ENCODE measurements around the gene STYK1.
A peak's percentile ranks its signal among the peaks of the same experiment; 100 is the strongest.

STYK1 gene, protein sequence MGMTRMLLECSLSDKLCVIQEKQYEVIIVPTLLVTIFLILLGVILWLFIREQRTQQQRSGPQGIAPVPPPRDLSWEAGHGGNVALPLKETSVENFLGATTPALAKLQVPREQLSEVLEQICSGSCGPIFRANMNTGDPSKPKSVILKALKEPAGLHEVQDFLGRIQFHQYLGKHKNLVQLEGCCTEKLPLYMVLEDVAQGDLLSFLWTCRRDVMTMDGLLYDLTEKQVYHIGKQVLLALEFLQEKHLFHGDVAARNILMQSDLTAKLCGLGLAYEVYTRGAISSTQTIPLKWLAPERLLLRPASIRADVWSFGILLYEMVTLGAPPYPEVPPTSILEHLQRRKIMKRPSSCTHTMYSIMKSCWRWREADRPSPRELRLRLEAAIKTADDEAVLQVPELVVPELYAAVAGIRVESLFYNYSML

DNA sequence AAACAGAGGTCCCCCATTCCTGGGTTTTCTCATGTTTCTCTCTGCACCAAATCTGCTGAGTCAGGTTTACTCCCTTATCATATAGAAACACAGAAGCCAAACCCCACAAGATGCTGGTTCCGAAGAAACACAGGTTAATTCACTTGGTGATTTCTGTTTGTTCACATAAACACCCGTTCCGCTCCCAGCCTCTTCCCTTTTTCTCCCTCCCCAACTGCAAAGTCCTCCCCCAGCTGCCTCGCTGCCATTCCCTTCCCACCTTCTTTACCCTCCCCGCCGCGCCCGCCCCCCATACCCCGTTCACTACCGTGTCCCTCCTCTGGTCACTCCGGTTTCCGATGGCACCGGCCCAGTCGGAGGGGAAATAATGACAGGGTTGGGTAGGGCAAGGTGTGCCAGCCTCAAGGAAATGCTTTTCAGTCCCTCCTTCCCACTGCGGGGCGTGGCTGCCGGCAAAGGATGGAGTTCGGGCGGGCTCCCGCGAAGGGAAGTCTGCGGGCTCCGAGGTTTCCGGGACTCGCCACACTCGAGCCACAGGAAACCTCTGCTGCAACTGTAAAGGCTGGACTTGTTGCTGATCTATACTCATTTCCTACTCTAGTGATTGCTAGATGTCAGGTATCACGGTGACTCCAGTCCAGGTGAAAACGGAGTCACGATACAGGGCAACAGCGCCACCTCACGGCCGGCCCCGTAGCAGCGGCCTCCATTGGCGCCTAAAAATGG is at the start of gene STYK1:
Gene STYK1, minus strand, starts transcription at position 394 of the 726 bp plus-strand sequence. CDS start 39,434 bp downstream, outside the sequence.
- Mint-ChIP-seq H3K9me3 (no peaks in the 10 kb centered on the region), H3K27me3 (ENCODE audit: low read depth) (peaks cover 52% of the 10 kb centered on the region), H3K4me3 (peak within 1 kb of the TSS; percentile 85), H3K27ac (peak within 1 kb of the TSS; percentile 73), H3K36me3 (ENCODE audit: low read depth) (peaks cover 3% of the 10 kb centered on the region), H3K4me1 (ENCODE audit: low read depth) (peaks cover 51% of the 10 kb centered on the region)

DNA sequence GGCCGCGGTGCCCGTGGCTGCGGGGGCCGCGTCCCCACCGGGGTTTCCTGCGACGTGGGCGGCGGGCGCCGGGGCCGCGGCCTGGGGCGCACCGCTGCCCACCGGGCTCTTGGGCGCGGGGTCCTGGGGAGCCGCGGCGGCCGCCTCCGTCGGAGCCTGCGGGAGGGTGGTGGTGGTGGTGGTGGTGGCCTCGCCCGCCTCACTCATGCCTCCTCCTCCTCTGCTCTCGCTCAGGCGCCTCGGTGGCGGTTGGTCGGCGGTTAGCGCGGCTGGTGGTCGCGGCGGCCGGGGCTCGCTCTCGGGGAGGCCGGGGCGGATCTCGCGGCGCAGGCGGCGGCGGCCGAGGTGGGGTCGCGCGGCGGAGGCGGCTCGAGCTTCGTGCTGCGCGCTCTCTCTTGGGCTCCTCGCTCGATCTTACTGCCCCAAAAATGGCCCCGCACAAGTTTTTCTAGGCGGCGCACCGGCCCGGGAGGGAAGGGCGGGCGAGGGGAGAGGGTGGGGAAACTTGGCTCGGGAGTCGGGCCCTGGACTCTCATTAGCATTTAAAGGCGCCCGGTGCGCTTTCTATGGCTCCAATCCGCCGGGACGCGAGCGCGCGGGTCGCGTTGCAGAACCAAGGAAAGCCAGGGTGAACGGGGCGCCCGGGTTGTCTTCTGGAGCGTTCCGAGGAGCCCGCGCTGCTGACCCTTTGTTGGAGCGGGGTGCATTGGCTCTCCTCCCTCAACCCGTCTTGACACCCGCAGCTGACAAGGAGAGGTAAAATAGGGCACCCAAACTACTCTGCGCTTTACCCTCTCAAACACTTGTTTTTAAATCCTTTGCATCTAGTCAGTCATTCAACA is 49.3 kb upstream of the STYK1 start, which contains the start of gene YBX3:
Gene YBX3, minus strand, starts transcription at position 419 of the 842 bp plus-strand sequence. Its CDS starts 212 bp downstream, at position 207.
- no peaks in the 10 kb centered on the region for H3K9me3 Mint-ChIP-seq
- peaks cover 47% of the 10 kb centered on the region for H3K27me3 Mint-ChIP-seq (ENCODE audit: low read depth)
- H3K36me3 Mint-ChIP-seq (ENCODE audit: low read depth): peaks cover 7% of the 10 kb centered on the region
- H3K4me1 Mint-ChIP-seq (ENCODE audit: low read depth): peaks cover 25% of the 10 kb centered on the region
- peak within 1 kb of the TSS; percentile 92 for H3K27ac Mint-ChIP-seq
- H3K4me3 Mint-ChIP-seq: peak within 1 kb of the TSS; percentile 94

DNA sequence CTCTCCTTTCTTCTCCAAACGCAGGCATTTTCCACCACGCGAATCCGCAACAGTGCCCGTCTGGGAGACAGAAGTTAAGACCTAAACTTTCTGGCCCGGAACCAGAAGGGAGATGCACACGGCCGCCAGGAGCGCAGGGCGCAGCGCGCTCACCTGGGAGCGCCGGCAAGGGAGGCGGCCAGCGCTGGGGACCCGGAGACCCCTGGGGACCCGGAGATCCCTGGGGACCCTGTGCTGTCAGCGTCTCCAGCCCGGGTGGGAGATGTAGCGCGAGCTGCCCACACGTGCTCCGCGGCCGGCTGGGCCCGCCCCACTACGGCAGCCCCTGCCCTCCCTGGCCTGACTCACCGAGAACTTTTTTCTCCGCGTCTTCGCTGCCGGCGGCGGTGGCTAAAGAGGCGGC is 48.7 kb upstream of the STYK1 start:
- Mint-ChIP-seq H3K36me3 (ENCODE audit: low read depth) (peaks cover 9% of the 10 kb centered on the region), H3K27me3 (ENCODE audit: low read depth) (peaks cover 40% of the 10 kb centered on the region), H3K4me1 (ENCODE audit: low read depth) (peaks cover 28% of the 10 kb centered on the region), H3K27ac (peak overlapping the region; percentile 92), H3K9me3 (no peaks in the 10 kb centered on the region), H3K4me3 (peak overlapping the region; percentile 94)

DNA sequence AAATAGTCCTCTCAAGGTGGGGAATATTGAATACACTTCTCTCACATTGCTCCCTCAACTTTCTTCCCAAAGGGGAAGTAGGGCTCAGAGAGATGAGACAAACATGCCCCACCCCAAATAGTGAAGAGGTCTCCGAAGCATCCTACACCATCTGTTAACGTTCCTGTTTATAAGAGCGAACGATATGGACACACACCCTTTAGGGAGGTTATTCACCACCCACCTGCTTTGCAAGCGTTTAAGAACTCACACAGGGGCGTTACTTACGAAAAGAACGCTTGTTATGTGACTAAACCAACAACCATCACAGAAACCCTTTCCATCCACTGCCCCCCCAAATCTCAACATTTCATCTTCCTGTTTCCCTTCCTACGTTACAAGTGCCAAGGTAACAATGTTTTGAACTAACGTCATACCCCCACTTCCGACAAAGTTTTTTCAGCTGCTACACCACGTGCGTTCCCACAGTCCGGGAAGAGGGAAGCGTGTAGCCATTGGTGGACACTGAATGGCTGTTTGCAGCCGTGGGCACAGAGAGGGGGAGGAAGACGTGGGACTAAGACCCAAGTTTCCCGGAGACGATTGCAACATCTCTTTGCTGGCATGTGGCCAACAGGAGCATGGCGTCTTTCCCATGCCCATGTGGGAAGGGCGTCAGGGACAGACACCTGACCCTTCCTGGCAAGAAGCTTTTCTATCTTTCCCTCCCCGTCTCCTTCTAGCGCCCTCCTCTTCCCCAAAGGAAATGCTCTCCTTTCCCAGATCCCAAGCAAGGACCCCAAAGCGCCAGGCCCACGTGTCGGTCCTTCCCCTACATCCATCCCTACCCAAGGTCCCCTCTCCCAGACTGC is 48.0 kb upstream of the STYK1 start:
- Mint-ChIP-seq H3K9me3 (no peaks in the 10 kb centered on the region), H3K36me3 (ENCODE audit: low read depth) (peaks cover 9% of the 10 kb centered on the region), H3K4me1 (ENCODE audit: low read depth) (peaks cover 28% of the 10 kb centered on the region), H3K27ac (peak overlapping the region; percentile 92), H3K27me3 (ENCODE audit: low read depth) (peaks cover 34% of the 10 kb centered on the region), H3K4me3 (peak overlapping the region; percentile 94)

DNA sequence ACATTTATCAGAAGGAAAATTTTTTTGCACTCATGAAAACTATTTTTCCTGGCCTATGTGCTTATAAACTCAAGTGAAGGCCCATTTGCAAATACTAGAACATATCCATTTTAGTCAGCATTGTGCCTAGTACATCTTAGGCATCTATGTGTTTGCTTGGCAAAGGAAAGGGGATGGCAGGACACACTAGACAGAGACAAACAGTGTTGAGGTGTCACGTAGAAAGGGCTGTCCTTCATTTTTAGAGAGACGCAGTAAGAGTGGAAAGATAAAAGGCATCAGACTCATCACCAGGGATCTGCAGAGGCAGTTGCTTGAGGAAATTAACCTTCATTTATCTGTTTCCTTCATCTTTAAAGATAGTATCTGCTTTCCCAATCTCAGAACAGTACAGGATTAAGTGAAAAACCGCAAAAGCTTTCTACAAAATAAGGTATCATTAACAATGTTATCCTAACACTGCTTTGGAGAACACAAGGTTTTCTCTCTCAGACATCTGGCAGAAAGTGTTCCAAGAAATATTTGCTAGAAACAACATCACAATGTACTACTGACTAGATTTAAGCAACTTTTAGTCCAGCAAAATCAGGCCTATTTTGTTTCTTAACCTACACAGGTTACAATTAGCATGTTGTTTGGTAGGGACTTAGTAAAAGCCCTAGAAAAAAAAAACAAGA is 47.3 kb upstream of the STYK1 start:
- Mint-ChIP-seq H3K36me3 (ENCODE audit: low read depth) (peaks cover 9% of the 10 kb centered on the region), H3K27ac (peak overlapping the region; percentile 43), H3K4me1 (ENCODE audit: low read depth) (peaks cover 31% of the 10 kb centered on the region), H3K27me3 (ENCODE audit: low read depth) (peaks cover 27% of the 10 kb centered on the region), H3K4me3 (peak overlapping the region; percentile 94), H3K9me3 (no peaks in the 10 kb centered on the region)

DNA sequence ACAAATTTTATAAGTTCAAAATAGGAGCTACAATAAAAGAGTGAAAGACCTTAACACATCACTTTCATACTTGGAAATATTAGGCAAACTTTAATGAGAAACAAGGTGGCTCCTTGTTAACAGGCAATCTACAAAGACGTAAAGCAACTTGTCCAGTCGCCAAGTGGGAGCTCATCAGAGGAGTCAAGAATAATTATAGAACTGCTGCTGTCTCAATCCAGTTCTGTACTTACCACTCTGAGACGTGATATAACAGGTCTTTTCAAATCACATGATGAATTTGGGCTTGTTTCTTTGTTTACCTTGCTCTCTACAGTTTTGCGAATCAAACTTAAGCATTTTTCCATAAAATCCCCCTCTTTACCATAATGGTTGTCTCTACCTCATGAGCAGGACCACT is 45.6 kb upstream of the STYK1 start:
- Mint-ChIP-seq H3K4me1 (ENCODE audit: low read depth) (peaks cover 36% of the 10 kb centered on the region), H3K9me3 (no peaks in the 10 kb centered on the region), H3K27me3 (ENCODE audit: low read depth) (peaks cover 11% of the 10 kb centered on the region), H3K4me3 (no peak overlapping the region), H3K36me3 (ENCODE audit: low read depth) (peaks cover 17% of the 10 kb centered on the region), H3K27ac (no peak overlapping the region)

DNA sequence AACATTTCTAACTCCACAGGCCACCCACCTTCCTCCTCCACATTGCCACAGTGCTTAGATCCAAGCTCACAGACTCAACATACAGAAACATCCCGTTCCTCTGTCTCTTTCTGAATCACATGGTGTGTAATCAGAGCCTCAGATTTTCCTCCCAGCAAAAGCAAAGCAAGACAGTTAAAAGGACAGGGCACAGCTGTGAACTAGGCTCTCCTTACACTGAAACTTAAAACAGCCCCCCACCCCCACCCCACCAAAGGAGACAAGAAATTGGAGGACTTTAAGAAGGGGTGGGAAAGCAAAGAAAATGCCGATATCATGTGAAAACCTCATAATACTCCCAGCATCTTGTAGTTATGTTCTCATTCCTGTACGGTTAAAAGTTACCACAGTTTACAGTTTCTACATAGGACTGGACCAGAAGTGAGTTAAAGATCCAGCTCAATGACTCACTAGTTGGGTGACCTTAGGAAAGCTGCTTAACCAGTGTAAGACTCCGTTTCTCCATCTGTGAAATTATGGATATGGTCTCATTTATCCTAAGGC is 44.5 kb upstream of the STYK1 start:
- peaks cover 18% of the 10 kb centered on the region for H3K36me3 Mint-ChIP-seq (ENCODE audit: low read depth)
- no peak overlapping the region for H3K27ac Mint-ChIP-seq
- H3K4me3 Mint-ChIP-seq: no peak overlapping the region
- H3K4me1 Mint-ChIP-seq (ENCODE audit: low read depth): peaks cover 28% of the 10 kb centered on the region
- no peaks in the 10 kb centered on the region for H3K27me3 Mint-ChIP-seq (ENCODE audit: low read depth)
- H3K9me3 Mint-ChIP-seq: no peaks in the 10 kb centered on the region

DNA sequence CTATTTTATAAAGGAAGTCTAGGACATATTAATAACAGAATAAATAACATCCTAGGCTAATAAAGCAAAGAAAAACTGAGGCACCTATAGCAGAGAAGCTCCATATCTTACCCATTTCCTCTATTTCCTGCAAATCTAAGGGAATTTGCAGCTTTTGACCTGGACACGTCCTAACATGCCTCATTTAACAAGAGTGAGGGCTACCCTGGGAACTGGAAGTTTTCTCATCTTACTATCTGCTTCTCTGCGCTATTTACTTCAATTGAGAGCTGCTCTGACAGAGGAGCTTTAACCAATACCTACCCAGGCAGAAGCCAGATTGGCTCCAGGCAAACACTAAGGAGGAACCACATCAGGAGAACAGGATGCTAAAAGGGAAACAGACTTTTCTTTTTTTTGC is 43.6 kb upstream of the STYK1 start:
- Mint-ChIP-seq H3K4me3 (no peak overlapping the region), H3K36me3 (ENCODE audit: low read depth) (peaks cover 26% of the 10 kb centered on the region), H3K27ac (no peak overlapping the region), H3K9me3 (no peaks in the 10 kb centered on the region), H3K27me3 (ENCODE audit: low read depth) (no peaks in the 10 kb centered on the region), H3K4me1 (ENCODE audit: low read depth) (peaks cover 28% of the 10 kb centered on the region)

DNA sequence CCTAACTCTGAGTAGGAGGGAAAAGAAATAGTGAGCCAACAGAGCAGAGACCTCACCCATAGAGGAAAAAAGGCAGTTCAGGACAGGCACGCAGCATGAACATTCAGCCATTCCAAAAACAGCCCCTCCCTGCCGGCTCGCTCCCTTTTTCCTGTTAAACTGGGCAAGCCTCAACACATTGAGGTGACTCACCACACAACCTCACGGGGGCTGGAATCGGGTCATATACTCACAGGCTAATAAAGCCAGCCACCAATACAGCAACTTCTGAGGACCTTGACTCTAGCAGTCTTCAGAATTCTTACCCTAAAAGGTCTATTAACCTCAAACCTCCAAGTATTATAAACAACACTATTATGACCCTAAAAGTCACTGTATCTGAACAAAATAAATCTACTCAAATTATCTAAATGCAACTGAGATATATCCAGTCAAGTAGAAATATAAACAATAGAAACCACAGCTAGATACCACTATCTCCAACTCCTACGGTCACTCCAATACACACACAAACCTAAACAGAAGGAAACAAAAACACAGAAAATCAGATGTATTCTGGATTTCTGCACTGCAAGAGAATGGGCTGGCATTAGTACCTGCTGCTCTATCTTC is 43.0 kb upstream of the STYK1 start:
- Mint-ChIP-seq H3K27ac (no peak overlapping the region), H3K36me3 (ENCODE audit: low read depth) (peaks cover 26% of the 10 kb centered on the region), H3K9me3 (no peaks in the 10 kb centered on the region), H3K27me3 (ENCODE audit: low read depth) (no peaks in the 10 kb centered on the region), H3K4me1 (ENCODE audit: low read depth) (peaks cover 23% of the 10 kb centered on the region), H3K4me3 (no peak overlapping the region)

DNA sequence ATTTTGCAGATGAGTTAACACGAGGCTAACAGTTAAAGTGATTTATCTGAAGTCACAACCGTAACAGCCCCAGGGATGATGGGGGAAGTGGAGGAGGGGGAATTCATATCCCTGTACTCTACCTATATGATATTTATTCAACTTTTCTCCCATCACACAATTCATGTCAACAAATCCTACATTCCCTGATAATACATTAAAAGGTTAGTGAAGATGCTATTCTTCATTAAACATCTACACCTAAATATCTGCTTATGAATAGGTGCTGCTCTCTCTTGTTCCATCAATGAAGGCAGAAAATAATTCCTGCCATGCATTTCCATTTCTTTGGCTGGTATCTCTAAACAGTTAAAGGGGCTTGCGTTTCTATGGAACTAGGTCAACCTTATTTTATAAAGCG is 42.4 kb upstream of the STYK1 start:
- Mint-ChIP-seq H3K4me3 (no peak overlapping the region), H3K9me3 (no peaks in the 10 kb centered on the region), H3K27me3 (ENCODE audit: low read depth) (no peaks in the 10 kb centered on the region), H3K4me1 (ENCODE audit: low read depth) (peaks cover 19% of the 10 kb centered on the region), H3K27ac (no peak overlapping the region), H3K36me3 (ENCODE audit: low read depth) (peaks cover 25% of the 10 kb centered on the region)

DNA sequence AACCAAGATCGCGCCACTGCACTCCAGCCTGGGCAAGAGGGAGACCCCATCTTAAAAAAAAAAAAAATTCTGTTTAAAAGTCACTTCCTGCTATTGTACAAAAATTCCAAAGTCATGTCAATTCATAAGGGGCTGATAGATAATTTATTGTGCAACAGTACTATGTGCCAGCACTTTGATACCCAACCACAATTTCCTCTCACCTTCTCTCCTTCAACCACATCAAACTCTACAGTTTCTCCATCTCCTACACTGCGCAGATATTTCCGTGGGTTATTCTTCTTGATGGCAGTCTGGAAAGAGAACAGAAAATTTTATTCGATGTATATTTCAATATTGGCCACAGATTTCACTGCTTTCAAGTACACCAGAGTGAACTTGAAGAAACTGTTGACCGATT is 41.6 kb upstream of the STYK1 start:
- Mint-ChIP-seq H3K27ac (no peak overlapping the region), H3K27me3 (ENCODE audit: low read depth) (no peaks in the 10 kb centered on the region), H3K4me1 (ENCODE audit: low read depth) (peaks cover 13% of the 10 kb centered on the region)

DNA sequence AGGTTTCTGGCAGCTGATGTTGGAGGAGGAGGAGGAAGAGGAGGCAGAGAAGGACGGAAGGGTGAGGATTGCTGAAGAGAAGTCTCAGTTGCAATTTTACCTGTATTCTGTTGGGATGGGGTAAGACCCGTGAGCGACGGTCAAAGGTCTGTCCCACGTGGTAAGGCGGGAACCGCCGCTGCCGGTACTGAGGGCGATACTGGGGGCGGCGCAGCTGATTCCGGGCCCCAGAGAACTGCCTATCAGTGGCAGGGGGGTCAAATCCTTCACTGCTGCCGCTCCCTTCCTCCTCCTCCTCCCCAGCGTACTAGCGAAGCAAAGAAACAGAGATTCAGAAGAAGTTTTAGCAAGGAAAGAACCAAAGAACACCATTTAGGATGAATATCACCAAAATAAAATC is 36.0 kb upstream of the STYK1 start:
- H3K4me3 Mint-ChIP-seq: no peak overlapping the region
- H3K4me1 Mint-ChIP-seq (ENCODE audit: low read depth): peaks cover 5% of the 10 kb centered on the region
- no peaks in the 10 kb centered on the region for H3K27me3 Mint-ChIP-seq (ENCODE audit: low read depth)
- H3K9me3 Mint-ChIP-seq: no peaks in the 10 kb centered on the region
- peaks cover 33% of the 10 kb centered on the region for H3K36me3 Mint-ChIP-seq (ENCODE audit: low read depth)
- H3K27ac Mint-ChIP-seq: no peak overlapping the region

More for the DNA sequence above, 41.6 kb upstream of the STYK1 start:
- Mint-ChIP-seq H3K4me3 (no peak overlapping the region), H3K36me3 (ENCODE audit: low read depth) (peaks cover 25% of the 10 kb centered on the region), H3K9me3 (no peaks in the 10 kb centered on the region)

DNA sequence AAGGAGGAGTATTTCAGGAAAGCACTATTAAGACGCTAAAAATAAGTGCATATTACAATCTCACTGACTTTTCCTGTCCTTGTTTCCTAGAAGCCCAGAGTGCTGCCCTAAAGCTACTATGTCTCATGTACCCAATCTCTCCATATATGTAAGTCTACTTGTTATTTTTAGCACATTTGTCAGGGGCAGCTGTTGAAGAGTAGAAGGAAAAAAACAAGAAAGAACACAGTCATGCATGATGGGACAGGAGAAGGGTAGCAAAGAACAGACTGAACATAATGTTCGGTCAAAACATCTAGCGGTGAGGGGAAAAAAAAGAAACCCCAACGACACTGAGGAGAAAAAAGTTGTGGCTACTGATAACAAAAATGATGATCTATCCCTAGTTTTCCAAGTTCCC is 35.0 kb upstream of the STYK1 start:
- H3K36me3 Mint-ChIP-seq (ENCODE audit: low read depth): peaks cover 36% of the 10 kb centered on the region
- H3K27me3 Mint-ChIP-seq (ENCODE audit: low read depth): no peaks in the 10 kb centered on the region
- H3K9me3 Mint-ChIP-seq: no peaks in the 10 kb centered on the region
- peaks cover 5% of the 10 kb centered on the region for H3K4me1 Mint-ChIP-seq (ENCODE audit: low read depth)
- H3K4me3 Mint-ChIP-seq: no peak overlapping the region
- H3K27ac Mint-ChIP-seq: no peak overlapping the region

Data from T-helper 1 cell treated with Interleukin-12 subunit alpha and Interleukin-12 subunit beta and Interleukin-4 antibody, amounts not matched to agents 30 μg/mL and 1 μg/mL, for 36 hours (primary cell).